ENCODE measurements around the gene CPLX1. TPM values are rescaled to one million over a fixed set of nuclear protein-coding genes. Genes with fewer than 3 reads are reported as not detected.
"Not testable (repeated sequence)": the region's sequence is repeated elsewhere in the genome, so short reads cannot be mapped to it uniquely, and the experiment has no call there.

CPLX1 gene
- total RNA-seq, 6 experiments from 2014 or later, result 0.12 to 0.32 (median 0.20) TPM; not detected in 1

DNA sequence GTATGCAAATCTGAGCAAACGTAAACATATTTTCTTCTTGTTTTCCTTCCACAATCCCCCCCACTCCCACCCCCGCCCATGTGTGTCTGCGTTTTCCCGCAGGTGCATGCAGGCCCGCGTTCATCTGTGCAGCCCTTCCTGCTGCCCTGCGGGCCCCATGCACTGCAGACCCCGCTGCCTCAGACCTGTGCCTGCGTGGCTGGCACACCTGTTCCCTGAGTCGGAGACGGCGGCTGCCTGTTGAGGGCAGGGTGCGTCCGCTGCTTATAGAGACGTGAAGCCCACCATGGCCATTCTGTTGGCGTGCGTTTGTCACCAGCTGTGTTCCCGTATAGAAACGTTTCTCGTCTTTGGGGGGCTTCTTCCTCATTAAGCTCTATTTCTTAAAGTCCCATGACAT lies 68.8 kb downstream of the CPLX1 start:
- no peak for DNase-seq
- TF ChIP-seq, protein P1, sequence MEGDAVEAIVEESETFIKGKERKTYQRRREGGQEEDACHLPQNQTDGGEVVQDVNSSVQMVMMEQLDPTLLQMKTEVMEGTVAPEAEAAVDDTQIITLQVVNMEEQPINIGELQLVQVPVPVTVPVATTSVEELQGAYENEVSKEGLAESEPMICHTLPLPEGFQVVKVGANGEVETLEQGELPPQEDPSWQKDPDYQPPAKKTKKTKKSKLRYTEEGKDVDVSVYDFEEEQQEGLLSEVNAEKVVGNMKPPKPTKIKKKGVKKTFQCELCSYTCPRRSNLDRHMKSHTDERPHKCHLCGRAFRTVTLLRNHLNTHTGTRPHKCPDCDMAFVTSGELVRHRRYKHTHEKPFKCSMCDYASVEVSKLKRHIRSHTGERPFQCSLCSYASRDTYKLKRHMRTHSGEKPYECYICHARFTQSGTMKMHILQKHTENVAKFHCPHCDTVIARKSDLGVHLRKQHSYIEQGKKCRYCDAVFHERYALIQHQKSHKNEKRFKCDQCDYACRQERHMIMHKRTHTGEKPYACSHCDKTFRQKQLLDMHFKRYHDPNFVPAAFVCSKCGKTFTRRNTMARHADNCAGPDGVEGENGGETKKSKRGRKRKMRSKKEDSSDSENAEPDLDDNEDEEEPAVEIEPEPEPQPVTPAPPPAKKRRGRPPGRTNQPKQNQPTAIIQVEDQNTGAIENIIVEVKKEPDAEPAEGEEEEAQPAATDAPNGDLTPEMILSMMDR (IDR thresholded peaks at IDR 0.05), result no peak
- H3K27ac Mint-ChIP-seq, result no peak overlapping the region
- H3K4me3 Mint-ChIP-seq, result no peak overlapping the region
- peaks cover 71% of the 10 kb centered on the region for H3K36me3 Mint-ChIP-seq (ENCODE audit: low read depth)
- H3K27me3 Mint-ChIP-seq (ENCODE audit: insufficient read depth), result peaks cover 15% of the 10 kb centered on the region
- H3K4me1 Mint-ChIP-seq (ENCODE audit: low read depth), result no peaks in the 10 kb centered on the region
- peaks cover 59% of the 10 kb centered on the region for H3K9me3 Mint-ChIP-seq

DNA sequence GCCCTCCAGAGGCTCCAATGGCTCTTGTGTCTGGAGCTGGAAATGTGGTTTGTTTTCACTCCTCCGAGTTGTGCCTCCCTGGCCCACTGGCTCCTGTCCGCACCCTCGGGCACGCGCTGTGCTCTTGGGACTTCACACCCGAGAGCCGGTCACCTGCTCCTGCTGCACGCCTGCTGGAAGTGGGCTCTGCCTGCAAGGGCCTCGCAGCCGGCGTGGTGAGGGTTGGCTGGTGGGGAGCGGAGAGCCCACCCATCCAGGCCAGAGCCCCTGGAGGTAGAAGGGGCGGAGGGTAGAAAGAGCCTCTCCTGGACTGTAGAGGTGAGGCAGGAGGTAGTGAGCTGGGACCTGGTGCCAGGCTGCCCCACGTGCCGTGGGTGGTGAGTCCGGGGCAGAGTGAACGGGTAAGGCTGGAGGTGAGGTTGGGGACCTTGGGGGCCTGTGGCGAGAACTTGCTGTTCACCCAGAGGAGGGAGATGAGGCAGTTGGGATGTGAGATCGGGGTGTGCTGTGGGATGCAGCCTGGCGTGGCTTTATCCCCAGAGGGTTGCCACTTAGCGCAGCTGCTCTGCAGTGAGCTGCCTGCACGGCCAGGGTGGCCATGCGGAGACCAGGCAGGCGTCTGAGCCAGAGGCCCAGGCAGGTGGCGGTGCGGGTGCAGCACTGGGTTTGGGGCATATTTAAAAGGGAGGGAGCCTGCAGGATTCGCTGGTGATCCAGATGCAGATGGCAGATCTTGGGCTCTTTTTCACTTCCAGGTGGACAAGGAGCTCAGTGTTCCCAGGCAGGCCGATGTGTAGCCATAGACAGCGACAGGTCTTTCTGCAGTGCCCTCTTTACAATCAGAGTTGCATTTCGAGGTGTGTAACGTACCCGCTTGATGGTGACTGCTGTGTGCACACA lies 71.5 kb downstream of the CPLX1 start:
- TF ChIP-seq, protein P1 (IDR thresholded peaks at IDR 0.05), result no peak
- peaks cover 59% of the 10 kb centered on the region for H3K9me3 Mint-ChIP-seq
- H3K36me3 Mint-ChIP-seq (ENCODE audit: low read depth), result peaks cover 73% of the 10 kb centered on the region

DNA sequence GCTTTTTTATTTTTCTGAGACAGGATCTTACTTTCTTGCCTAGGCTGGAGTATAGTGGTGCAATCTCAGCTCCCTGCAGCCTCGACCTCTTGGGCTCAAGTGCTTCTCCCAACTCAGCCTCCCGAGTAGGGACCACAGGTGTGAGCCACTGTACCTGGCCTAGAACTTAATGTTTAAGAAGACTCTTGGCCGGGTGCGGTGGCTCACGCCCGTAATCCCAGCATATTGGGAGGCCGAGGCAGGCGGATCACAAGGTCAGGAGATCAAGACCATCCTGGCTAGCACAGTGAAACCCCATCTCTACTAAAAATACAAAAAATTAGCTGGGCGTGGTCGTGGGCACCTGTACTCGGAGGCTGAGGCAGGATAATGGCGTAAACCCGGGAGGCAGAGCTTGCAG lies 72.7 kb downstream of the CPLX1 start:
- peaks cover 81% of the 10 kb centered on the region for H3K36me3 Mint-ChIP-seq (ENCODE audit: low read depth)
- DNase-seq; H3K27ac Mint-ChIP-seq; H3K4me3 Mint-ChIP-seq; H3K4me1 Mint-ChIP-seq (ENCODE audit: low read depth); H3K27me3 Mint-ChIP-seq (ENCODE audit: insufficient read depth): not testable (repeated sequence)
- peaks cover 67% of the 10 kb centered on the region for H3K9me3 Mint-ChIP-seq

More for the DNA sequence above, 71.5 kb downstream of the CPLX1 start:
- Mint-ChIP-seq H3K4me1 (ENCODE audit: low read depth) (peaks cover 9% of the 10 kb centered on the region; the same call in 1 of the 2 replicates), H3K4me3 (no peak overlapping the region), H3K27me3 (ENCODE audit: insufficient read depth) (peaks cover 5% of the 10 kb centered on the region; the same call in 1 of the 2 replicates), H3K27ac (no peak overlapping the region)
- no peak for DNase-seq

DNA sequence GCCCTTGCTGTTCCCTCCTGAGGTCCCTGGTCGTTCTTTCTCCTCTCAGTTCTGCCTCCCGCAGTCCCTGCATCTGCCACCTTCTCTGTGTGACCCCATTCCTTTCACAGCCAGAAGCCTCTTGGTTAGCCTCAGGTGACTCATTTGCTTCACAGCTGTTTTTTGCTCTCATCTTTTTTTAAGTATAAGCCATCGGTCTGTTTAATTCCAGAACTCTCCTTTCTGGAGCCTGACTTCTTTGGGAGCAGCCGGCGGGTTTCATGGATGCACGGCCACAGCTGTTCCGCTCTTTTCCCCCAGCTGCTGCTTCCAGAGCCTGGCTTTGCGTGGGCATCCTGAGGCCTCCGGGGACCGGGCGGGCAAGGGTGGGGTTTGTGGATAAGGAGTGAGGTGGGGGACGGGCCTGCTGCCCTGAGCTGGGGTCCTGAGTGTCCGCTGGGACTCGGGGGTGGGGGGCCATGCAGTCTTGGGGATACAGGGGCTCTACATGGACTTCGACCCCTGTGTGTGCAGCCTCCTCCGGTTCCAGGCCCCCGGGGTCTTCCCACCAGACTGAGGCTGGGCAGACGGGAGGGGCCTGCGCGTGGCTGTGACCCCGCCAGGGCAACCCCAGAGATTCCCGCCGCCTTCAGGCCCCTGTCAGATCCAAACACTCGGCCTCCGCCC lies 73.6 kb downstream of the CPLX1 start:
- Mint-ChIP-seq H3K36me3 (ENCODE audit: low read depth) (peaks cover 79% of the 10 kb centered on the region), H3K9me3 (peaks cover 66% of the 10 kb centered on the region), H3K27me3 (ENCODE audit: insufficient read depth) (peaks cover 13% of the 10 kb centered on the region), H3K27ac (no peak overlapping the region), H3K4me3 (no peak overlapping the region), H3K4me1 (ENCODE audit: low read depth) (peaks cover 9% of the 10 kb centered on the region; the same call in 1 of the 2 replicates)
- no peak for DNase-seq
- TF ChIP-seq, protein P1 (IDR thresholded peaks at IDR 0.05), result no peak

DNA sequence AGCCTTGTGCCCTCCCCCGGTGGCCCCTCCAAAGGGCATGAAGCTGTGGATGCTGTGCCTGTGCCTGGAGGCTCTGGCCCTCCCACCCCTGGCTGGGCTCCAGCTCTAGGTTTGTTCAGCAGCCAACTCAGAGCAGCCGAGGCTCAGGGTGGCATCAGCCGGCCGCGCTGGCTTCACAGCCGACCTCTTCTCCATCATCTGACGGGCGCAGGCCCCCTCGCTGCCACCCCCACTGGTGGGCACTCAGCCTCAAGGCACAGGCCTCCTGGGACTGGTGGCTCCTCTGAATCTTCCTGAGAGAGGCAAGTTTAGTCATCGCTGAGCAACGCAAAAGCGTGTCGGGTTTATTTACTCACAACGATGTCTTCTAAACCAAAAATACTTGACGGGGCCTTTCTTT lies 74.3 kb downstream of the CPLX1 start:
- H3K4me3 Mint-ChIP-seq, result no peak overlapping the region
- TF ChIP-seq, protein P1 (IDR thresholded peaks at IDR 0.05), result no peak
- peaks cover 63% of the 10 kb centered on the region for H3K9me3 Mint-ChIP-seq
- no peak for DNase-seq
- H3K27ac Mint-ChIP-seq, result no peak overlapping the region
- peaks cover 9% of the 10 kb centered on the region; the same call in 1 of the 2 replicates for H3K4me1 Mint-ChIP-seq (ENCODE audit: low read depth)
- H3K36me3 Mint-ChIP-seq (ENCODE audit: low read depth), result peaks cover 74% of the 10 kb centered on the region
- H3K27me3 Mint-ChIP-seq (ENCODE audit: insufficient read depth), result peaks cover 13% of the 10 kb centered on the region

Measured in HFFc6 (cell line).